T-cell (primary cell): ENCODE measurements around the gene SUPT3H. TPM values are rescaled to one million over a fixed set of nuclear protein-coding genes. Genes with fewer than 3 reads are reported as not detected.
A peak's percentile ranks its signal among the peaks of the same experiment; 100 is the strongest.
"Not testable (repeated sequence)": the region's sequence is repeated elsewhere in the genome, so short reads cannot be mapped to it uniquely, and the experiment has no call there.

Experiments
- ATAC-seq, 4 experiments: fragments of 200-7000 bp in 3 of 4; fragments of 150-1000 bp in 1 of 4; cut with Tn5 transposase; replicated peaks in 1 of 4; 1 replicate in 3 of 4; 2 replicates in 1 of 4; pipeline ENCODE4 v1.10.0; 2021; ENCODE audit warnings: moderate library complexity in 3 of 4, mild to moderate bottlenecking in 2 of 4, moderate number of reproducible peaks in 1 of 4
- CTCF ChIA-PET, 2 donors: fragments of 300-600 bp; sonication (Branson Sonifier 250); formaldehyde crosslinking; loops; one replicate each; lab custom pipeline; 2022; ENCODE audit warnings: antibody characterized with exemption in 2 of 2; lab: Charles Lee
- POLR2A ChIA-PET, 2 donors: fragments of 300-600 bp; sonication (Branson Sonifier 250); formaldehyde crosslinking; loops; one replicate each; lab custom pipeline; 2022; ENCODE audit warnings: antibody characterized with exemption in 2 of 2; lab: Charles Lee
- DNase-seq, 35 experiments: peaks; one replicate each; pipeline versions ENCODE4 v3.0.0 to v3.0.0-alpha.2; 2013 to 2023
- H3K27ac ChIP-seq: one replicate; pipeline ENCODE4 v1.5.1; 2013; ENCODE audit warnings: low read length
- H3K27me3 ChIP-seq, 2 experiments: replicated peaks in 1 of 2; 1 replicate in 1 of 2; 2 replicates in 1 of 2; pipeline versions ENCODE4 v1.6.1 to v1.7.0; 2013; ENCODE audit warnings: low read length in 1 of 2, mixed read lengths in 1 of 2; ENCODE audit not compliant: control insufficient read depth in 2 of 2, insufficient read depth in 2 of 2; ENCODE audit errors: extremely low read depth in 1 of 2
- H3K36me3 ChIP-seq, 2 donors: 1 replicate in 1 of 2; 2 replicates in 1 of 2; pipeline versions ENCODE4 v1.6.1 to v1.7.0; 2013; ENCODE audit warnings: low read length in 1 of 2; ENCODE audit not compliant: control insufficient read depth in 2 of 2, insufficient read depth in 1 of 2; ENCODE audit errors: extremely low read depth in 1 of 2
- H3K4me1 ChIP-seq, 2 experiments: 1 replicate in 1 of 2; 2 replicates in 1 of 2; pipeline versions ENCODE4 v1.6.1 to v1.7.0; 2013; ENCODE audit warnings: low read length in 2 of 2, mixed read lengths in 1 of 2; ENCODE audit not compliant: insufficient read depth in 2 of 2, control insufficient read depth in 1 of 2; ENCODE audit errors: extremely low read depth in 1 of 2
- H3K4me3 ChIP-seq, 2 donors: 1 replicate in 1 of 2; 2 replicates in 1 of 2; pipeline versions ENCODE4 v1.5.1 to v1.7.0; 2013; ENCODE audit warnings: mild to moderate bottlenecking in 2 of 2, low read length in 1 of 2, moderate library complexity in 1 of 2; ENCODE audit not compliant: control insufficient read depth in 1 of 2; ENCODE audit errors: extremely low read depth in 1 of 2
- H3K9me3 ChIP-seq: 2 replicates; pipeline ENCODE4 v1.7.0; 2013
- H3K27ac Mint-ChIP-seq, 2 donors: one replicate each; pipeline ENCODE4 v1.8.0; 2020 to 2021; ENCODE audit warnings: mild to moderate bottlenecking in 2 of 2, mixed read lengths in 2 of 2
- H3K27me3 Mint-ChIP-seq, 2 donors: one replicate each; pipeline ENCODE4 v1.8.0; 2021 to 2022; ENCODE audit warnings: mixed read lengths in 2 of 2
- H3K36me3 Mint-ChIP-seq: one replicate; pipeline ENCODE4 v1.8.0; 2021; ENCODE audit warnings: mixed read lengths
- H3K4me1 Mint-ChIP-seq, 3 donors: one replicate each; pipeline ENCODE4 v1.8.0; 2020 to 2022; ENCODE audit warnings: mixed read lengths in 3 of 3, mild to moderate bottlenecking in 1 of 3
- H3K4me3 Mint-ChIP-seq, 3 donors: one replicate each; pipeline ENCODE4 v1.8.0; 2020 to 2022; ENCODE audit warnings: mild to moderate bottlenecking in 3 of 3, mixed read lengths in 3 of 3, moderate library complexity in 3 of 3
- H3K9me3 Mint-ChIP-seq, 3 donors: one replicate each; pipeline ENCODE4 v1.8.0; 2020 to 2022; ENCODE audit warnings: mixed read lengths in 3 of 3
- WGBS: methylation state at CpG from one replicate; pipeline ENCODE4 v1.1.5; 2013; ENCODE audit warnings: missing lambda C conversion rate; ENCODE audit not compliant: insufficient coverage; 5-methylcytosine and 5-hydroxymethylcytosine counted together
- total RNA-seq, 35 experiments: library from RNA in 6 of 35; stranded (reverse) in 6 of 35; fragments of 120-200 nt in 1 of 35; gene quantifications; one replicate each; pipeline versions ENCODE4 v1.2.1 to v1.2.4 and lab custom pipeline; 2013 to 2026

The SUPT3H gene
- total RNA-seq, 5 donors from 2014 or later (not counting 1 experiment from before 2014, with no cell fraction given): 9.3 to 12.9 (median 10.7) TPM

- Mint-ChIP-seq H3K36me3 (peaks cover 9% of the 10 kb centered on the region), H3K9me3 (peaks cover 9 to 12% (median 11%) of the 10 kb centered on the region in 3 donors), H3K4me3 (no peak overlapping the region), H3K27ac (no peak overlapping the region), H3K4me1 (peaks cover 17 to 33% (median 22%) of the 10 kb centered on the region in 3 donors), H3K27me3 (no peaks in the 10 kb centered on the region)
- no peak for ATAC-seq
- Histone ChIP-seq H3K4me3 (no peak overlapping the region), H3K9me3 (no peaks in the 10 kb centered on the region), H3K27me3 (no peaks in the 10 kb centered on the region), H3K27ac (no peak overlapping the region), H3K4me1 (no peaks in the 10 kb centered on the region), H3K36me3 (no peaks in the 10 kb centered on the region)
- no peak for DNase-seq
- CTCF ChIA-PET: interaction anchor here in 1 of 2 donors (0.6 kb wide), 1 partner anchor 12 kb away, joined by 3 read pairs; no protein-coding TSS in a partner anchor
- POLR2A ChIA-PET: no interaction called here
Observed at GRCh38 chr6:45073771-45074170, 304.0 kb downstream of the SUPT3H start.

GRCh38 chr6:45072673-45073072 is 305.1 kb downstream of the SUPT3H start:
- ATAC-seq: no peak
- Mint-ChIP-seq H3K4me3 (peak overlapping the region in 1 of 3 donors; percentile 43), H3K4me1 (peaks cover 17 to 33% (median 22%) of the 10 kb centered on the region in 3 donors), H3K27ac (peak overlapping the region in 1 of 2 donors; percentile 44), H3K9me3 (peaks cover 0 to 1% (median under 1%) of the 10 kb centered on the region in 3 donors), H3K36me3 (no peaks in the 10 kb centered on the region), H3K27me3 (no peaks in the 10 kb centered on the region)
- Histone ChIP-seq H3K9me3 (no peaks in the 10 kb centered on the region), H3K4me1 (no peaks in the 10 kb centered on the region), H3K36me3 (no peaks in the 10 kb centered on the region), H3K4me3 (no peak overlapping the region), H3K27me3 (no peaks in the 10 kb centered on the region), H3K27ac (no peak overlapping the region)
- no CpG with 5 or more reads among the region's 3 CpGs for WGBS
- no peak for DNase-seq
- ChIA-PET POLR2A (no interaction called here), CTCF (interaction anchor here in 1 of 2 donors (0.5 kb wide), 2 partner anchors 39 to 143 kb away, joined by 3 to 6 read pairs; no protein-coding TSS in a partner anchor)

GRCh38 chr6:45072016-45072415 is 305.7 kb downstream of the SUPT3H start:
- no peak overlapping the region for H3K27ac Mint-ChIP-seq

GRCh38 chr6:45069091-45069490 is 308.6 kb downstream of the SUPT3H start:
- Histone ChIP-seq H3K27ac (no peak overlapping the region), H3K4me1 (no peaks in the 10 kb centered on the region), H3K9me3 (no peaks in the 10 kb centered on the region), H3K36me3 (no peaks in the 10 kb centered on the region), H3K4me3 (no peak overlapping the region), H3K27me3 (no peaks in the 10 kb centered on the region)
- ChIA-PET CTCF (no interaction called here), POLR2A (no interaction called here)
- WGBS: 88% methylated on average over 2 of the region's 3 CpGs
- no peak for DNase-seq
- Mint-ChIP-seq H3K27me3 (no peaks in the 10 kb centered on the region), H3K4me1 (peaks cover 13 to 27% (median 18%) of the 10 kb centered on the region in 3 donors), H3K36me3 (no peaks in the 10 kb centered on the region), H3K4me3 (no peak overlapping the region), H3K9me3 (no peaks in the 10 kb centered on the region), H3K27ac (no peak overlapping the region)
- ATAC-seq: no peak

More at GRCh38 chr6:45072016-45072415, 305.7 kb downstream of the SUPT3H start:
- no peaks in the 10 kb centered on the region for H3K9me3 ChIP-seq
- Mint-ChIP-seq H3K9me3 (no peaks in the 10 kb centered on the region), H3K4me1 (peaks cover 17 to 33% (median 22%) of the 10 kb centered on the region in 3 donors), H3K4me3 (no peak overlapping the region), H3K36me3 (no peaks in the 10 kb centered on the region), H3K27me3 (no peaks in the 10 kb centered on the region)
- no peak overlapping the region for H3K4me3 ChIP-seq
- DNase-seq (no peak), ATAC-seq (no peak)
- H3K27me3 ChIP-seq: no peaks in the 10 kb centered on the region
- ChIA-PET CTCF (no interaction called here), POLR2A (no interaction called here)
- H3K36me3 ChIP-seq: no peaks in the 10 kb centered on the region
- no peak overlapping the region for H3K27ac ChIP-seq
- H3K4me1 ChIP-seq: no peaks in the 10 kb centered on the region
- no CpG with 5 or more reads among the region's 1 CpG for WGBS

- H3K4me1 Mint-ChIP-seq: peaks cover 6 to 12% (median 8%) of the 10 kb centered on the region in 3 donors
- ATAC-seq, H3K27me3 Mint-ChIP-seq, H3K9me3 Mint-ChIP-seq, H3K36me3 ChIP-seq, H3K4me3 ChIP-seq, H3K36me3 Mint-ChIP-seq, H3K27ac Mint-ChIP-seq, H3K4me3 Mint-ChIP-seq, H3K4me1 ChIP-seq, H3K27ac ChIP-seq, H3K9me3 ChIP-seq, CTCF ChIA-PET, DNase-seq, H3K27me3 ChIP-seq, POLR2A ChIA-PET: not testable (repeated sequence)
- WGBS: no CpG with 5 or more reads among the region's 1 CpG
Observed at GRCh38 chr6:45067446-45067845, 310.3 kb downstream of the SUPT3H start.

GRCh38 chr6:45062659-45063058 is 315.1 kb downstream of the SUPT3H start:
- POLR2A ChIA-PET, H3K27me3 ChIP-seq, H3K4me3 Mint-ChIP-seq, H3K27me3 Mint-ChIP-seq, H3K27ac ChIP-seq, ATAC-seq, CTCF ChIA-PET, H3K4me3 ChIP-seq, H3K9me3 ChIP-seq, H3K36me3 ChIP-seq, H3K27ac Mint-ChIP-seq, H3K4me1 Mint-ChIP-seq, H3K4me1 ChIP-seq: not testable (repeated sequence)
- Mint-ChIP-seq H3K36me3 (peaks cover 12% of the 10 kb centered on the region), H3K9me3 (peaks cover 0 to 13% (median 5%) of the 10 kb centered on the region in 3 donors)
- DNase-seq: peak in 13 of 35 experiments; percentile 0 to 37 (median 2)
- WGBS: no CpG with 5 or more reads among the region's 15 CpGs

- Histone ChIP-seq H3K4me1 (no peaks in the 10 kb centered on the region), H3K27ac (no peak overlapping the region), H3K9me3 (no peaks in the 10 kb centered on the region), H3K36me3 (no peaks in the 10 kb centered on the region), H3K4me3 (no peak overlapping the region), H3K27me3 (no peaks in the 10 kb centered on the region)
- no CpG with 5 or more reads among the region's 3 CpGs for WGBS
- Mint-ChIP-seq H3K9me3 (peaks cover 0 to 13% (median 5%) of the 10 kb centered on the region in 3 donors), H3K4me1 (peaks cover 6 to 9% (median 8%) of the 10 kb centered on the region in 3 donors), H3K4me3 (no peak overlapping the region), H3K36me3 (peaks cover 15% of the 10 kb centered on the region), H3K27me3 (no peaks in the 10 kb centered on the region), H3K27ac (no peak overlapping the region)
- ChIA-PET POLR2A (no interaction called here), CTCF (no interaction called here)
- DNase-seq (no peak), ATAC-seq (no peak)
Observed at GRCh38 chr6:45057711-45058110, 320.0 kb downstream of the SUPT3H start.
